Erythroblast (primary cell): ENCODE measurements around the gene IFIT3.

Experiments
- GATA1 ChIP-seq: IDR thresholded peaks from 2 replicates; pipeline ENCODE4 v1.6.1; 2011; ENCODE audit warnings: low read depth, mild to moderate bottlenecking, control low read depth, low read length, moderate library complexity
- POLR2A ChIP-seq: IDR thresholded peaks from 2 replicates; pipeline ENCODE4 v1.6.1; 2011; ENCODE audit warnings: mild to moderate bottlenecking, low read length

GRCh38 chr10:89371079-89371478 is 43.3 kb downstream of the IFIT3 start:
- TF ChIP-seq POLR2A (no peak), GATA1 (no peak)
